Loucy (cell line): ENCODE measurements around the gene ZNF516.

Experiments
- EZH2phosphoT487 ChIP-seq: fragments of 200-600 bp; IDR thresholded peaks from 2 replicates; pipeline ENCODE4 v1.6.1; 2018; ENCODE audit warnings: antibody characterized with exemption, mild to moderate bottlenecking, moderate library complexity, borderline replicate concordance
- TF ChIP-seq, protein P1 (sequence below): fragments of 200-600 bp; sonication (generic); conservative IDR thresholded peaks from 2 replicates; pipeline ENCODE4 v1.5.1; 2014; ENCODE audit warnings: mild to moderate bottlenecking, antibody characterized with exemption, low read length

DNA sequence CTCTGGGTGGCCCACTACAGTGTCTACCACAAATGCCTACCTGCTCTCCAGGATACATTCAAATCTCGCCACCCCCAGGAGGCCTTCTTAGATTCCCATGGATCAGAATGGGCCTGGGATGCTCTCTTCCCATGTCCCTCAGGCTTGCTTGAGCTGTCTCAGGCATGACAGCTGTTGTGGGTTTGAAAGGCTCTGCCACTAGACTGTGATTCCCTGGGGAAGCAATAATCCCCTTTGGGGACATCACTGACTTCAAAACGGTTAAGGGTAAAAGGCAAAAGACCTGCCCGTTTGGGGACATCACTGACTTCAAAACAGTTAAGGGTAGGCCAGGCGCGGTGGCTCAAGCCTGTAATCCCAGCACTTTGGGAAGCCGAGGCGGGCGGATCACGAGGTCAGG, 35.8 kb upstream of the ZNF516 start:
- TF ChIP-seq, protein P1, sequence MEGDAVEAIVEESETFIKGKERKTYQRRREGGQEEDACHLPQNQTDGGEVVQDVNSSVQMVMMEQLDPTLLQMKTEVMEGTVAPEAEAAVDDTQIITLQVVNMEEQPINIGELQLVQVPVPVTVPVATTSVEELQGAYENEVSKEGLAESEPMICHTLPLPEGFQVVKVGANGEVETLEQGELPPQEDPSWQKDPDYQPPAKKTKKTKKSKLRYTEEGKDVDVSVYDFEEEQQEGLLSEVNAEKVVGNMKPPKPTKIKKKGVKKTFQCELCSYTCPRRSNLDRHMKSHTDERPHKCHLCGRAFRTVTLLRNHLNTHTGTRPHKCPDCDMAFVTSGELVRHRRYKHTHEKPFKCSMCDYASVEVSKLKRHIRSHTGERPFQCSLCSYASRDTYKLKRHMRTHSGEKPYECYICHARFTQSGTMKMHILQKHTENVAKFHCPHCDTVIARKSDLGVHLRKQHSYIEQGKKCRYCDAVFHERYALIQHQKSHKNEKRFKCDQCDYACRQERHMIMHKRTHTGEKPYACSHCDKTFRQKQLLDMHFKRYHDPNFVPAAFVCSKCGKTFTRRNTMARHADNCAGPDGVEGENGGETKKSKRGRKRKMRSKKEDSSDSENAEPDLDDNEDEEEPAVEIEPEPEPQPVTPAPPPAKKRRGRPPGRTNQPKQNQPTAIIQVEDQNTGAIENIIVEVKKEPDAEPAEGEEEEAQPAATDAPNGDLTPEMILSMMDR: no peak
- no peak for TF ChIP-seq EZH2phosphoT487
